HEK293T (cell line): Measurements from ENCODE around the gene MRC1.

Experiments used
- CTCF ChIA-PET: fragments of 350-600 bp; formaldehyde crosslinking; extraction: SDS; loops from one replicate; lab custom pipeline; 2021; ENCODE audit warnings: antibody characterized with exemption, inconsistent platforms; lab: Yijun Ruan, JAX
- POLR2A ChIA-PET: fragments of 350-600 bp; formaldehyde crosslinking; extraction: SDS; loops from one replicate; lab custom pipeline; 2020; ENCODE audit warnings: antibody characterized with exemption, inconsistent platforms; lab: Yijun Ruan, JAX
- DNase-seq: peaks from one replicate; pipeline ENCODE4 v3.0.0; 2012; ENCODE audit warnings: mixed read lengths; ENCODE audit errors: extremely low spot score
- ARNT ChIP-seq: fragments of 450-650 bp; IDR thresholded peaks from 2 replicates; pipeline ENCODE4 v1.6.1; 2017; ENCODE audit warnings: mild to moderate bottlenecking
- BHLHE40 ChIP-seq: fragments of 450-650 bp; IDR thresholded peaks from 2 replicates; pipeline ENCODE4 v1.6.1; 2016; ENCODE audit warnings: mild to moderate bottlenecking, moderate library complexity, borderline replicate concordance
- CTBP1 ChIP-seq: fragments of 450-650 bp; IDR thresholded peaks from 2 replicates; pipeline ENCODE4 v1.6.1; 2016; ENCODE audit warnings: borderline replicate concordance
- ELF4 ChIP-seq: fragments of 450-650 bp; IDR thresholded peaks from 2 replicates; pipeline ENCODE4 v1.6.1; 2017; ENCODE audit warnings: antibody characterized with exemption
- FOXA1 ChIP-seq: fragments of 450-650 bp; IDR thresholded peaks from 2 replicates; pipeline ENCODE4 v1.6.1; 2016; ENCODE audit warnings: mild to moderate bottlenecking
- FOXK2 ChIP-seq: fragments of 450-650 bp; IDR thresholded peaks from 2 replicates; pipeline ENCODE4 v1.6.1; 2016; ENCODE audit warnings: mild to moderate bottlenecking
- FOXM1 ChIP-seq: fragments of 450-650 bp; IDR thresholded peaks from 2 replicates; pipeline ENCODE4 v1.6.1; 2017; ENCODE audit warnings: mild to moderate bottlenecking, borderline replicate concordance
- HDGF ChIP-seq: fragments of 450-650 bp; IDR thresholded peaks from 2 replicates; pipeline ENCODE4 v1.6.1; 2017; ENCODE audit warnings: antibody characterized with exemption, borderline replicate concordance
- L3MBTL2 ChIP-seq: fragments of 450-650 bp; conservative IDR thresholded peaks from 2 replicates; pipeline ENCODE4 v1.6.1; 2016; ENCODE audit warnings: mild to moderate bottlenecking
- LEF1 ChIP-seq: fragments of 450-650 bp; IDR thresholded peaks from 2 replicates; pipeline ENCODE4 v1.6.1; 2017; ENCODE audit warnings: mild to moderate bottlenecking, borderline replicate concordance
- NFRKB ChIP-seq: fragments of 450-650 bp; IDR thresholded peaks from 2 replicates; pipeline ENCODE4 v1.6.1; 2016; ENCODE audit warnings: mild to moderate bottlenecking, moderate library complexity
- PKNOX1 ChIP-seq: fragments of 450-650 bp; IDR thresholded peaks from 2 replicates; pipeline ENCODE4 v1.6.1; 2016
- SP1 ChIP-seq: fragments of 450-650 bp; IDR thresholded peaks from 2 replicates; pipeline ENCODE4 v1.6.1; 2017
- SUZ12 ChIP-seq: fragments of 450-650 bp; IDR thresholded peaks from 2 replicates; pipeline ENCODE4 v1.6.1; 2016; ENCODE audit warnings: mild to moderate bottlenecking
- TARDBP ChIP-seq: fragments of 450-650 bp; IDR thresholded peaks from 2 replicates; pipeline ENCODE4 v1.6.1; 2016
- ZNF384 ChIP-seq: fragments of 450-650 bp; IDR thresholded peaks from 2 replicates; pipeline ENCODE4 v1.6.1; 2016

The MRC1 gene

GRCh38 chr10:17808971-17809841, at the start of gene MRC1:
MRC1 (plus strand) TSS chr10:17809348; CDS start chr10:17809466, 118 bp downstream.
- POLR2A ChIA-PET = no interaction called here
- TF ChIP-seq LEF1 (no peak), FOXA1 (no peak), BHLHE40 (no peak), NFRKB (no peak), L3MBTL2 (no peak), ZNF384 (no peak), SP1 (no peak), TARDBP (no peak), SUZ12 (no peak), FOXM1 (no peak), HDGF (no peak), ARNT (no peak), ELF4 (no peak), PKNOX1 (no peak)
- DNase-seq = no peak
- CTCF ChIA-PET = no interaction called here

DNA sequence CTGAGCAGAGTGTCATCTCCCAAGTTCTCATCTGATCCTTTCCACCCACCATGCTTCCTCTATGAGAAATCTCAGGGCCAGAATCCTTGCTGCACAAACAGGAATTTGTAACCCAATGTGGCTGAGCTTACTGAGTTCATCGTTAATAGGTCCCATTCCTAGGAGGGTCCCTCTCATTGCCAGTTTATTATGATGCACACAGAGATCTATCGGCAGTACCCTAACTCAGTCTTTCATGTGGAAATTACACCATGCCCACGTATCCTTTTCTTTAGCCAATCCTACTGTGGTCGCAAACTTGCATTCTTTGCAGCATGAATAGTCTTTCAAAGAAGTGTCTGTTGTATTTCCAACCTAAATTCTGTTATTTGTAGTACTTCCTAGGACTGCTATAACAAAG, 45.0 kb upstream of the MRC1 start:
- CTCF ChIA-PET = no interaction called here
- DNase-seq = no peak
- POLR2A ChIA-PET = no interaction called here
- TF ChIP-seq ARNT = no peak
- no peak for TF ChIP-seq TARDBP
- no peak for TF ChIP-seq ELF4

GRCh38 chr10:17765602-17766001, 43.5 kb upstream of the MRC1 start:
- TF ChIP-seq BHLHE40 (no peak), FOXK2 (no peak), PKNOX1 (no peak), HDGF (no peak), TARDBP (no peak), ZNF384 (no peak), ELF4 (no peak), NFRKB (no peak), LEF1 (no peak), FOXA1 (no peak), CTBP1 (no peak)
- DNase-seq = no peak
- POLR2A ChIA-PET = no interaction called here
- CTCF ChIA-PET = no interaction called here

GRCh38 chr10:17766731-17767130, 42.4 kb upstream of the MRC1 start:
- TF ChIP-seq SUZ12 (no peak), ZNF384 (no peak), NFRKB (no peak), LEF1 (no peak), BHLHE40 (no peak), TARDBP (no peak), CTBP1 (no peak), SP1 (no peak), FOXM1 (no peak), ARNT (no peak)
- CTCF ChIA-PET = no interaction called here
- POLR2A ChIA-PET = no interaction called here
- DNase-seq = no peak

GRCh38 chr10:17768496-17768895, 40.7 kb upstream of the MRC1 start:
- ChIA-PET POLR2A (no interaction called here), CTCF (no interaction called here)
- DNase-seq = no peak
- no peak for TF ChIP-seq HDGF
- TF ChIP-seq BHLHE40 = no peak
- no peak for TF ChIP-seq CTBP1
- TF ChIP-seq ARNT = no peak
- no peak for TF ChIP-seq SP1
- TF ChIP-seq PKNOX1 = no peak
- TF ChIP-seq FOXA1 = no peak
- no peak for TF ChIP-seq ELF4
- TF ChIP-seq L3MBTL2 = no peak

DNA sequence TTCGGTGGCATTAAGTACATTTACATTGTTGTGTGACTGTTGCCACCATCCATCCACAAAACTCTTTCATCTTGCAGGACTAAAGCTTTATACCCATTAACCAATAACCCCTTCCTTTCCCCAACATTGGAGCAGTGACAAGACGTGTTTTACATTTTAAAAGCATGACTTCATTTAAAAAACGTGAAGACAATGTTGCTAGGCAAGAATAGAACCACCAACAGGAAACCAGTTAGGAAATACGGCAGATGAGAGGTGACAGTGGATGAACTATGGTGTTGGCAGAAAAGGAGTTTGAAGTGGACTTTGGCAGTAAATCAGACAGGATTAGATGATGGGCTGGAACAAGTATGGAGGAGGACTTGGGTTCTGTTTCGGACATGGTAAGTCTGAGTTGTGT, 40.2 kb upstream of the MRC1 start:
- ChIA-PET CTCF (no interaction called here), POLR2A (no interaction called here)
- no peak for TF ChIP-seq SP1
- TF ChIP-seq TARDBP = no peak
- no peak for TF ChIP-seq BHLHE40
- TF ChIP-seq FOXM1 = no peak
- TF ChIP-seq NFRKB = no peak
- no peak for TF ChIP-seq ELF4
- no peak for TF ChIP-seq L3MBTL2
- no peak for TF ChIP-seq FOXA1
- no peak for TF ChIP-seq HDGF
- no peak for TF ChIP-seq SUZ12
- no peak for TF ChIP-seq LEF1
- no peak for TF ChIP-seq ARNT
- DNase-seq = no peak

DNA sequence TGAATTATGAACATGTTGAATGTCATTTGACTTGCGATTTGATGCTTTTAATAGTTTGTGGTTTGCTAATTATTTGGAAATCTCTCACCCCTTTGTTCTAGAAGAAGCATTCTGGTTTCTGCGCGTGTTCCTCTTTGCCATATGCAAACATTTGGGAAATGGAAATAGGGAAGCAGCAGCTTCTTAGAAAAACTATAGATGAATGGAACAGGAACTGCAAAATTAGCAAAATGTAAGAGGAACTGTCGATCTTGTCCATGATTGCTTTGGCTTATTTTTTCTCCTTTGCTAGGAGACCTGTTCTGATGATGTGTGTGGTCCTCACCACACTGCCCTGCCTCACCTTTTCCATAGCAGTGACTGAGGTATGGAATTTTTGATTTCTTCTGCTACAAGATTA, 38.1 kb upstream of the MRC1 start:
- no peak for TF ChIP-seq SUZ12
- no peak for TF ChIP-seq SP1
- no peak for TF ChIP-seq ZNF384
- no peak for TF ChIP-seq ARNT
- TF ChIP-seq FOXA1 = no peak
- TF ChIP-seq FOXK2 = no peak
- ChIA-PET CTCF (no interaction called here), POLR2A (no interaction called here)
- DNase-seq = no peak
